Endothelial cell of hepatic sinusoid (primary cell): ENCODE data around the gene POMZP3.
"Not testable (repeated sequence)": the region's sequence is repeated elsewhere in the genome, so short reads cannot be mapped to it uniquely, and the experiment has no call there.

Source experiments
- in situ Hi-C: cut with HindIII; loops from 2 replicates; pipeline ENCODE4 v1.10.0; 2017; ENCODE audit warnings: low sequenced_read_pairs

POMZP3 gene

GRCh38 chr7:76626989-76627642, at the start of gene POMZP3:
Gene POMZP3 (minus strand): TSS chr7:76627279. CDS start chr7:76626064, 1,215 bp downstream.
- in situ Hi-C loops, result not testable (repeated sequence)

DNA sequence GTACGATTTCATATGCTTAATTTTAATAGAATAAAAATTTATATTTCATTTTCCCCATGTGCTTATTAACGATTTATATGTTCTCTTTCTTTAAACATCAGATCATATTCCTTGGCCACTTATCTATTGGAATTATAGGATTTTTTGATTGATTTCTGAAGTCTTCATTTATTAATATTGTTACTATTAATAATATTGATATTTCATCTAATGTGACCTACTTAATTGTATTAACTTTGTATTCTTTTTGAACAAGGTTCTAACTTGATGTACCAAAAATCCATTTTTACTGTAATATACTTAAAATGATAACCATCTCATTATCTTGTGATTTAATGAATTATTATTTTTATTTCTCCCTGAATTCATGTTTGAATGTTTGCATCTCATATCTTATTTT, 48.7 kb upstream of the POMZP3 start:
- in situ Hi-C loops, result not testable (repeated sequence)

- in situ Hi-C loops, result not testable (repeated sequence)
Measured at GRCh38 chr7:76673346-76673745, 46.3 kb upstream of the POMZP3 start.

DNA sequence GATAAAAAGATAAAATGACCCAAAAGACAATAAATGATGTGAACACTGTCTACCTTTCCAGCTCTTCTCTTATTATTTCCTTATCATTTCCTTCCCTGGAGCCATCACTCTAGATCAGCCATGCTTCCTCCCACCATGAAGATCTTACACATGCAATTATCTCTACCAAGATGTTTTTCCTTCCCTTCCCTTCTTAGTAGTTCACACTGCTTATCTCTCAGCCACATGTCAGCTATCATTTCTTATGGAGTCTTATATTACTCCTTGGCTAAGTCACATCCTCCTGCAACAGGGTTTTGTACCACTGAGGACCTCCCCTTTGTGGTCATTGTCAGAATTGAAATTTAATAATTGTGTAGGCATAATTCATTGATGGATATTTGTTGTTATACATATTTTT, 32.1 kb upstream of the POMZP3 start:
- in situ Hi-C loops, result not testable (repeated sequence)

- in situ Hi-C loops, result not testable (repeated sequence)
Measured at GRCh38 chr7:76656425-76656824, 29.3 kb upstream of the POMZP3 start.

- in situ Hi-C loops, result not testable (repeated sequence)
Measured at GRCh38 chr7:76642620-76643019, 15.5 kb upstream of the POMZP3 start.

GRCh38 chr7:76637061-76637691, 10.1 kb upstream of the POMZP3 start:
- in situ Hi-C loops, result not testable (repeated sequence)

DNA sequence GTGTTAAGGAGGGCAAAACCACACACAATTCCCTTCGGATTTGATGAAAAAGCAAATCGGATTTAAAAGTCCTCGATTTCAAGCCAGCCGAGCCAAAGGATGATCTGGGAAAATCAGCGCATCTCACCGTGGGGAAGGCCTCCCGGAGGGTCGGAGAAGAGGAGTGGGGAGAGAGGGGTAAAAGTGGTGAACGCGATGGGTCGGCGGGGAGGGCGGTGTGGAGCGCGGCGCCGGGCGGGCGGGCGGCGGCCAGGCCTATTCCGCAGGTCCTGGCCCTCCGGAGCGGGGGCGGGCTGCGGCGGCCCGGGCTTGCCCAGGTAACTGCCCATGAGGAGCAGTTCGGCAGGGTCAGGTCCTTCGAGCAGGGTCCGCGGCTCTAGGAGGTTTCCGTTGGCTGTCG, 498 bp downstream of the POMZP3 start:
- in situ Hi-C loops, result not testable (repeated sequence)

DNA sequence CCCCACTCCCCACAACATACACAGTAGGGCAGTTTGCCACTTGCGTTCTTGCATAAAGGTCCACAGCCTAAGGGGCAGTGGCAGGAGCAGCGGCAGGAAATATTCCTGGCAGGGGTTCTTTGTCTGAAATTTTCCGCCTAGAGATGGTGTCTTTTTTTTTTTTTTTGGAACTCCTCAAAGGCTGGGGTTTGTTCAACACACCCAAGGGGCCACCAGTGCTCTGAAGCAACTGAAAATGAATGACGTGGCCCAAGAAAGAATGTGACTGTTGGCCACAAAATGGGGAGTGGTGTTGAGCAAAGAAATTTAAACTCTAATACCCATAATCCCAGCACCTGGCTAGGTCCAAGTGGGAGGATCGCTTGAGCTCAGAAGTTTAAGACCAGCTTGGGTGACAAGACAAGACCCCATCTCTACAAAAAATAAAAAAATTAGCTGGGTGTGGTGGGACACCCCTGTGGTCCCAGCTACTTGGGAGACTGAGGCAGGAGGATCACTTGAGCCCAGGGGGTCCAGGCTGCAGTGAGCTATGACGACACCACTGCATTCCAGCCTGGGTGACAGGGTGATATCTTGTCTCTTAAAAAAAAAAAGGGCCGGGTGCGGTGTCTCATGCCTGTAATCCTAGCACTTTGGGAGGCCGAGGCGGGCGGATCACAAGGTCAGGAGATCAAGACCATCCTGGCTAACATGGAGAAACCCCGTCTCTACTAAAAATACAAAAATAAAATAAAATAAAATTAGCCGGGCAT, 7.5 kb downstream of the POMZP3 start:
- in situ Hi-C loops, result not testable (repeated sequence)

GRCh38 chr7:76613783-76614182, 13.3 kb downstream of the POMZP3 start:
- in situ Hi-C loops, result not testable (repeated sequence)

DNA sequence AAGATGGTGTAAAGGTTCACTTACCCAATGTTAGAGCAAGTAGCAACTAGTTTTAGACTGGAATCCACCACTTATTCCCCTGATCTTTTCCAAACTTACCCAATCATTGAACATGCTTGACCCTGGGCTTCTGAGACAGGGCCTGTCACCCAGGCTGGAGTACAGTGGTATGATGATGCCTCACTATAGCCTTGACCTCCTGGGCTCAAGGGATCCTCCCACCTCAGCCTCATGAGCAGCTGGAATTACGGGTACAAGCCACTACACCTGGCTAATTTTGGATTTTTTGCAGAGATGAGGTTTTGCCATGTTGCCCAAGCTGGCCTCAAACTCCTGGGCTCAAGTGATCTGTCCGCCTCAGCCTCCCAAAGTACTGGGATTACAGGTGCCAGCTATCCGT, 14.8 kb downstream of the POMZP3 start:
- in situ Hi-C loops, result not testable (repeated sequence)

DNA sequence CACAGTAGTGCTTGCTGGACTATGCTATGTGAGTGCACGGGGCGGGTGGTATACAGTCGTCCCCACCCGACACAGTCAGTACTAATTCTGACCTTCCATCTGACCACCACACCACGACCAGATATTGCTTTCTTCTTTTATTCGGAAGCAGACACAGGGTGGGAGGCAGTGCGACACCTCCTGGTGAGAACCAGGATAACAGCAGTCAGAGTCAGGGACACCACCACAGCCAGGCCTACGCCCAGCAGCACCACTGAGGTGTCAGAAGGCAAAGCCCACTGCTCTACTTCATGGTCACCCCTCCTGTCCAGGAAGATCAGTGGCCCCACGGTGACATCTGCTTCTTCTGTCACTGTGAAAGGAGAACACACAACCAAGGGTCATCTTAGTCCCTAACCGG, 17.2 kb downstream of the POMZP3 start:
- in situ Hi-C loops, result not testable (repeated sequence)

- in situ Hi-C loops, result not testable (repeated sequence)
Measured at GRCh38 chr7:76608469-76608868, 18.6 kb downstream of the POMZP3 start.

- in situ Hi-C loops, result not testable (repeated sequence)
Measured at GRCh38 chr7:76606027-76606426, 21.1 kb downstream of the POMZP3 start.

DNA sequence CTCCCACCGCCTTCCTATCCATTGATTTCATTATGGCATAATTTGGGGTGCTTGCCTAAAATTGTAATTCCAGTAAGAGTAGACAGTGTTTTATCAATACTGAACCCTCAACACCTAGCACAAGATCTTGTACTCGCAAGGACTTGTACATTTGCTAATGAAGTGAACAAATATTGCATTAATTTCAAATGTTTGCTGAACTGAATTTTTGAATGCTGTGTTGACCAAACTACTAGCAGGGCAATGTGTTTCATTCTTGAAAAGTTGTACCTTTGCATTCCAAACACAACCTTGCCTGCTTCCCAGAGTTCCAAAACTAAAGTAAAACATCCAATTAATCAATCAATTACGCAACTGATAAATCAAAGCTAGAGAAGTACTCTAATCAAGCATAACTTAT, 26.4 kb downstream of the POMZP3 start:
- in situ Hi-C loops, result not testable (repeated sequence)

DNA sequence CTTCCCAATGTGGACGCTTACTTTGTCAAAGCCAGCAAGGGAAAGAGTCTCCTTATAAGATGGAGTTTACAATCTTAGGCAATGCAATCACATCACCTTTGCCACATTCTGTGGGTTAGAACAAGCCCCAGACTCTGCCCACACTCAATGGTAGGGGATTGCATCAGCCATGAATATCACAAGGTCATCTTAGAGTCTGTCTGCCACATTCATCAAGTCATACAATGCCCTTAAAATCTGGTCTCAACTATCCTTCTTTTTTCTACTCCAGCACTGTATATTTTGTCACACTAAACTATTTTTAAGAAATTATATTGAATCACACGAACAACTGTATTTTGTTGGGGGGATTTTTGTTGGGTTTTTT, 27.0 kb downstream of the POMZP3 start:
- in situ Hi-C loops, result not testable (repeated sequence)

GRCh38 chr7:76598590-76599264, 28.4 kb downstream of the POMZP3 start:
- in situ Hi-C loops, result not testable (repeated sequence)

DNA sequence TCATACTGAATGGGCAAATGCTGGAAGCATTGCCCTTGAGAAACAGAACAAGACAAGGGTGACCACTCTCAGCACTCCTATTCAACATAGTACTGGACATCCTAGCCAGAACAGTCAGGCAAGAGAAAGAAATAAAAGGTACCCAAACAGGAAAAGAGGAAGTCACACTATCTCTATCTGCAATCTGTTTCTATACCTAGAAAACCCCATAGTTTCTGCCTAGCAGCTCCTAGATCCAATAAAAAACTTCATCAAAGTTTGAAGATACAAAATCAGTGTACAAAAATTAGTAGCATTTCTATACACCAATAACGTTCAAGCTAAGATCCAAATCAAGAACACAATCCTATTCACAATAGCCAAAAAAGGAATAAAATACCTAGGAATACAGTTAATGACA, 29.8 kb downstream of the POMZP3 start:
- in situ Hi-C loops, result not testable (repeated sequence)

GRCh38 chr7:76592694-76593093, 34.4 kb downstream of the POMZP3 start:
- in situ Hi-C loops, result not testable (repeated sequence)

GRCh38 chr7:76591602-76592304, 35.3 kb downstream of the POMZP3 start:
- in situ Hi-C loops, result not testable (repeated sequence)

DNA sequence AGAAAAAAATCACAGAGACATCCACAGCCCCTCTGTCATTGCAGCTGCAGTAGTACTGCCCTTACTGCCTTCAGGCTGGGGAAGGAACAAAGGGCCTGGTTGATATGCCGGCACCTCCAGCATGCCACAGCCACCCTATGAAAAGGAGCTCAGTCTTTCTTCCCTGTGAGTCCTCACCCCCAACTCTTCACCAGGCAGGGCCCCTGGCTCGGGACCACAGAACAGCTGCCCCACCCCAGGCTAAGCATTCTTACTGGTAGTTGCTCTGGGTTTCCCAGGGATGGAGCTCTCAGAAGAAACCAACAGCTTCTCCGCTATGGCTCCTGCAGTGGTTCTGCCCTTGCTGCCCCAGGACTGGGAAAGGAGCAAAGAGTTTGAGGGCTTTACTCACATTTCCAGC, 36.0 kb downstream of the POMZP3 start:
- in situ Hi-C loops, result not testable (repeated sequence)
